ENCODE results near the gene LYSMD4.
"Not testable (repeated sequence)": the region's sequence is repeated elsewhere in the genome, so short reads cannot be mapped to it uniquely, and the experiment has no call there.

The LYSMD4 gene

GRCh38 chr15:99745370-99746086, 12.3 kb upstream of the LYSMD4 start:
- no peak overlapping the region for H3K27ac ChIP-seq (ENCODE audit: low read depth, low read length, severe bottlenecking)
- no peaks in the 10 kb centered on the region for H3K9me3 ChIP-seq (ENCODE audit: control insufficient read depth, low read length)
- H3K36me3 ChIP-seq (ENCODE audit: control insufficient read depth, insufficient read depth, low read length), result no peaks in the 10 kb centered on the region
- no peak overlapping the region for H3K4me3 ChIP-seq (ENCODE audit: extremely low read depth, insufficient read depth, low read length, poor library complexity, severe bottlenecking)
- H3K4me1 ChIP-seq (ENCODE audit: control insufficient read depth, insufficient read depth, low read length, poor library complexity, severe bottlenecking), result no peaks in the 10 kb centered on the region
- 92 to 93% methylated on average over 6 of the region's 9 CpGs for WGBS, 2 experiments (ENCODE audit: insufficient coverage in 2 of 2)

DNA sequence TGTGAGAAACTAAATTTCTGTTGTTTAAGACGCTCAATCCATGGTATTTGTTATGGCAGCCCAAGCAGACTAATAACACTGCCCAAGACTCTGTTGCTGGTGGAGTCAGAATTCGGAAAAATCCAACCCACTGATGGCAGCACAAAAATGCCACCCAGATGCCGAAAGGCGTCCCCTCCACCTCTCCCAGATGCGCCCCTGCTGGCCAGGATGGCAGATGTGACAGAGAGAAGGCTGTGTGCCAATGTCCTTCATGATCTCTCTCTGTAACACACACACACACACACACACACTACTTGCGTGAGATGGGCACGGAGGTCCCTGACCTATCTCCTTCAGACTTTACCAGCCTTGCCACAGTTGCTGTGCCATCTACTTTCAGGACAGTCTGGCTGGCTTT, 10.9 kb upstream of the LYSMD4 start:
- Histone ChIP-seq H3K4me3 (ENCODE audit: extremely low read depth, insufficient read depth, low read length, poor library complexity, severe bottlenecking) (no peak overlapping the region), H3K27ac (ENCODE audit: low read depth, low read length, severe bottlenecking) (no peak overlapping the region), H3K36me3 (ENCODE audit: control insufficient read depth, insufficient read depth, low read length) (no peaks in the 10 kb centered on the region), H3K4me1 (ENCODE audit: control insufficient read depth, insufficient read depth, low read length, poor library complexity, severe bottlenecking) (no peaks in the 10 kb centered on the region), H3K9me3 (ENCODE audit: control insufficient read depth, low read length) (no peaks in the 10 kb centered on the region)
- whole genome bisulfite sequencing, 2 experiments (ENCODE audit: insufficient coverage in 2 of 2), result 81 to 93% methylated on average over 5 to 7 of the region's 7 CpGs

- 84 to 100% methylated on average over 2 of the region's 2 CpGs for WGBS, 2 experiments (ENCODE audit: insufficient coverage in 2 of 2)
- no peaks in the 10 kb centered on the region for H3K4me1 ChIP-seq (ENCODE audit: control insufficient read depth, insufficient read depth, low read length, poor library complexity, severe bottlenecking)
- no peaks in the 10 kb centered on the region for H3K36me3 ChIP-seq (ENCODE audit: control insufficient read depth, insufficient read depth, low read length)
- no peaks in the 10 kb centered on the region for H3K9me3 ChIP-seq (ENCODE audit: control insufficient read depth, low read length)
- no peak overlapping the region for H3K4me3 ChIP-seq (ENCODE audit: extremely low read depth, insufficient read depth, low read length, poor library complexity, severe bottlenecking)
- no peak overlapping the region for H3K27ac ChIP-seq (ENCODE audit: low read depth, low read length, severe bottlenecking)
Measured at GRCh38 chr15:99741835-99742234, 8.6 kb upstream of the LYSMD4 start.

DNA sequence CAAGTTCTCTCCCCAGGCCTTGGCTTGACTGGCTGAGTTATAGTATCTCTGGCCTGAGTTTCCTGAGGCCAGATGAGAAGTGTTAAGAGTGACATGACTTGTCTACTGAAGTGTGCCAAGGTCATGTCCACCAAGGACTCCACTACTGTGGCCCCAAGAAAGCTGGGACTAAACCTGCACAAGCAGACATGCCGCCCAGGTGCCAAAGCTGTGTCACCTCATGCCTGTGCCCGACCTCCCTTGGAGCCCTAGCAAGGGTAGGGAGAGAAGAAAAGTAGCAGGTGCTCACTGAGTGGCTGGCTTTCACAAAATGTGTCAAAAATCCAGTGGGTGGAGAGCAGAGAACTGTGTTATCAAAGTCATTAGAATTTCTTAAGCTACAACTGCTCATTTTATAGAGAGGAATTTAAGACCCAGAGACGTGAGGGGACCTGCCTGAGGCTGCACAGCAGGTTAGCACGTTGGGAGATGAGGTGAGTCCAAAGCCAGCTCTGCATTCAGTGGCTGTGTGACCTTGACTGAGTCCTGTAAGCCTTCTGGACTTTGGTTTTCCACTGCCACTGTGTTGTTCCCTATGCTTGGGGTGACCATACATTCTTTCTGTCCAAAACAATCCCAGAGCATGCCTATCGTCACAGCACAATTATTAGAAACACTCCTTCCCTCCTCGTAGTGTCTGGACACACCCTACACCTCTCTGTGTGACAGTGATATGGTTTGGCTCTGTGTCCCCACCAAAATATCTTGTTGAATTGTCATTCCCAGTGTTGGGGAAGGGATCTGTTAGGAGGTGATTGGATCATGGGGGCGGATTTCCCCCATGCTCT, 5.0 kb upstream of the LYSMD4 start:
- H3K27ac ChIP-seq (ENCODE audit: low read depth, low read length, severe bottlenecking), result no peak overlapping the region
- no peak overlapping the region for H3K4me3 ChIP-seq (ENCODE audit: extremely low read depth, insufficient read depth, low read length, poor library complexity, severe bottlenecking)
- WGBS, 2 experiments (ENCODE audit: insufficient coverage in 2 of 2), result 83 to 87% methylated on average over 3 to 5 of the region's 7 CpGs
- no peaks in the 10 kb centered on the region for H3K9me3 ChIP-seq (ENCODE audit: control insufficient read depth, low read length)
- H3K36me3 ChIP-seq (ENCODE audit: control insufficient read depth, insufficient read depth, low read length), result no peaks in the 10 kb centered on the region
- no peaks in the 10 kb centered on the region for H3K4me1 ChIP-seq (ENCODE audit: control insufficient read depth, insufficient read depth, low read length, poor library complexity, severe bottlenecking)

GRCh38 chr15:99736702-99737101, 3.5 kb upstream of the LYSMD4 start:
- H3K27ac ChIP-seq (ENCODE audit: low read depth, low read length, severe bottlenecking), result no peak overlapping the region
- no peak overlapping the region for H3K4me3 ChIP-seq (ENCODE audit: extremely low read depth, insufficient read depth, low read length, poor library complexity, severe bottlenecking)
- no peaks in the 10 kb centered on the region for H3K9me3 ChIP-seq (ENCODE audit: control insufficient read depth, low read length)
- peaks cover under 1% of the 10 kb centered on the region for H3K4me1 ChIP-seq (ENCODE audit: control insufficient read depth, insufficient read depth, low read length, poor library complexity, severe bottlenecking)
- no peaks in the 10 kb centered on the region for H3K36me3 ChIP-seq (ENCODE audit: control insufficient read depth, insufficient read depth, low read length)
- 95% methylated on average over 2 of the region's 2 CpGs; no CpG with 5 or more reads in 1 of the 2 experiments for WGBS, 2 experiments (ENCODE audit: insufficient coverage in 2 of 2)

DNA sequence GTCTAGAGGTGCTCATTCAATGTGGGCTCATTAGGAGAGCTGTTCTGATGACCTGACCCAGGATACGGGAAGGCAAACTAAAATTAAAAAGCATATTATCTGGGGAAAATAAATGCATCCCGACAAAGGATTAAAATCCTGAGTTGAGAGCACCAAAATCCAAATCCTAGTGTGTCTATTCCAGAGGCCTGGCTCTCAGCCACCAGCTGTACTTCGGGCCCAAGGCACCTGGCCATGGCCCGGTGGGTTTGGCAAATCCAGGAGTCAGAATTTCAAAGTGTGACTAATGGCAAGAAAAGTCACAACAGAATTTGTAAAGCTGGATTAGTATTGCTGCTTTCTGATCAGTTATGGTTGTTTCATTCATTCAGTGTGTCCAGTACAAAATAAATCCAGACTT, 2.6 kb upstream of the LYSMD4 start:
- WGBS, 2 experiments (ENCODE audit: insufficient coverage in 2 of 2), result 83 to 89% methylated on average over 3 of the region's 4 CpGs
- no peak overlapping the region for H3K27ac ChIP-seq (ENCODE audit: low read depth, low read length, severe bottlenecking)
- no peaks in the 10 kb centered on the region for H3K9me3 ChIP-seq (ENCODE audit: control insufficient read depth, low read length)
- no peak overlapping the region for H3K4me3 ChIP-seq (ENCODE audit: extremely low read depth, insufficient read depth, low read length, poor library complexity, severe bottlenecking)
- H3K4me1 ChIP-seq (ENCODE audit: control insufficient read depth, insufficient read depth, low read length, poor library complexity, severe bottlenecking), result peaks cover 8% of the 10 kb centered on the region
- no peaks in the 10 kb centered on the region for H3K36me3 ChIP-seq (ENCODE audit: control insufficient read depth, insufficient read depth, low read length)

DNA sequence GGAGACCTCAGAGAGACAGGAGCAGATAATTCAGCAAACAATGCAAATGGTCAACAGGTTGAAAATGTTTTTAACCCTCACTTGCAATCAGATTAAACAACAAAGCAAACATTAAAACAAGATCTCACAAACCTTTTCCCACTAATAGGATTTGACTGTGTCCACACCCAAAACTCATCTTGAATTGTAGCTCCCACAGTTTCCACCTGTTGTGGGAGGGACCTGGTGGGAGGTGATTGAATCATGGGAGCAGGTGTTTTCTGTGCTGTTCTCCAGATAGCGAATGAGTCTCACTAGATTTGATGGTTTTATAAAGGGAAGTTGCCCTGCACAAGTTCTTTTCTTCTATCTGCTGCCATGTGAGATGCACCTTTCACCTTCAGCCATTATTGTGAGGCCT, 1.3 kb upstream of the LYSMD4 start:
- no peaks in the 10 kb centered on the region for H3K9me3 ChIP-seq (ENCODE audit: control insufficient read depth, low read length)
- no peak overlapping the region for H3K4me3 ChIP-seq (ENCODE audit: extremely low read depth, insufficient read depth, low read length, poor library complexity, severe bottlenecking)
- H3K27ac ChIP-seq (ENCODE audit: low read depth, low read length, severe bottlenecking), result no peak overlapping the region
- 100% methylated on average over 1 of the region's 1 CpG; no CpG with 5 or more reads in 1 of the 2 experiments for WGBS, 2 experiments (ENCODE audit: insufficient coverage in 2 of 2)
- no peaks in the 10 kb centered on the region for H3K36me3 ChIP-seq (ENCODE audit: control insufficient read depth, insufficient read depth, low read length)
- H3K4me1 ChIP-seq (ENCODE audit: control insufficient read depth, insufficient read depth, low read length, poor library complexity, severe bottlenecking), result peaks cover 8% of the 10 kb centered on the region

GRCh38 chr15:99734040-99734291, 729 bp upstream of the LYSMD4 start:
- H3K36me3 ChIP-seq (ENCODE audit: control insufficient read depth, insufficient read depth, low read length); H3K27ac ChIP-seq (ENCODE audit: low read depth, low read length, severe bottlenecking); H3K4me1 ChIP-seq (ENCODE audit: control insufficient read depth, insufficient read depth, low read length, poor library complexity, severe bottlenecking); H3K4me3 ChIP-seq (ENCODE audit: extremely low read depth, insufficient read depth, low read length, poor library complexity, severe bottlenecking); H3K9me3 ChIP-seq (ENCODE audit: control insufficient read depth, low read length): not testable (repeated sequence)
- WGBS, 2 experiments (ENCODE audit: insufficient coverage in 2 of 2), result 94 to 100% methylated on average over 7 to 9 of the region's 13 CpGs

GRCh38 chr15:99732751-99733267, 428 bp downstream of the LYSMD4 start:
- H3K9me3 ChIP-seq (ENCODE audit: control insufficient read depth, low read length), result no peaks in the 10 kb centered on the region
- no peak overlapping the region for H3K27ac ChIP-seq (ENCODE audit: low read depth, low read length, severe bottlenecking)
- H3K4me3 ChIP-seq (ENCODE audit: extremely low read depth, insufficient read depth, low read length, poor library complexity, severe bottlenecking), result peak overlapping the region; percentile 72
- peaks cover 8% of the 10 kb centered on the region for H3K4me1 ChIP-seq (ENCODE audit: control insufficient read depth, insufficient read depth, low read length, poor library complexity, severe bottlenecking)
- H3K36me3 ChIP-seq (ENCODE audit: control insufficient read depth, insufficient read depth, low read length), result peaks cover 7% of the 10 kb centered on the region
- 0% methylated on average over 23 to 40 of the region's 46 CpGs for WGBS, 2 experiments (ENCODE audit: insufficient coverage in 2 of 2)

DNA sequence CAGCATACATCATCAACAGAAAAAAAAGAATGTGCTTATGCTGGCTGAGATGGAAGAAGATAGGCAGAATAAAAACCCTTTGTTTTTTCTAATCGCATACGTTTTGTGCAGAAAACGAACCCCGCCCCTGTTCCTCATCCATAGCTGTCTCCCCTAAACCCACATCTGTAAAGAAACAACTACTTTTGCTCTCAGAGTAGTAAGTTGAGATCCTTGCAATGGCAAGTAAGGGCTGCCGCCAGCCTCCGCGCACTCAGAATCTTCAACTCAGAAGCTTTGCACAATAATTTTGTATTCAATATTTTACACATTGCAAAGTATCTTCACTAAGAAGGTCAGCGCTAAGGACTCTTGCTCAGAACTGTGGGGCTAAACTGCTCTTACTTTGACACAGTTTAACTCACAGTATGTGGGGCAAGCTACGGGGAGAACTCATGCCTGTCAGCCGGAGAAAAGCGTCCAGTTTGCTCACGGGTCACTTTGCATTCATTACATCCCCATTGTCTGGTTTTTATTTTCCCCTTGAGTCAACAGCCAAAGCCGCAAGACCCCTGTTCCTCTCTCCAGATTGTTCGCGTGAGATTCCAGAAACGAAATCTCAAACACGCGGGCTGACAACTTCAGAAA, 1.0 kb downstream of the LYSMD4 start:
- Histone ChIP-seq H3K4me3 (ENCODE audit: extremely low read depth, insufficient read depth, low read length, poor library complexity, severe bottlenecking) (peak overlapping the region; percentile 72), H3K36me3 (ENCODE audit: control insufficient read depth, insufficient read depth, low read length) (peaks cover 7% of the 10 kb centered on the region), H3K4me1 (ENCODE audit: control insufficient read depth, insufficient read depth, low read length, poor library complexity, severe bottlenecking) (peaks cover 8% of the 10 kb centered on the region), H3K27ac (ENCODE audit: low read depth, low read length, severe bottlenecking) (no peak overlapping the region), H3K9me3 (ENCODE audit: control insufficient read depth, low read length) (no peaks in the 10 kb centered on the region)
- 18 to 20% methylated on average over 10 to 14 of the region's 18 CpGs for WGBS, 2 experiments (ENCODE audit: insufficient coverage in 2 of 2)

Data from mesodermal cell (in vitro differentiated cells).